PFSK-1 (cell line): ENCODE measurements around the gene SLC38A3.

Experiments used
- FOXP2 ChIP-seq: optimal IDR thresholded peaks from 2 replicates; pipeline ENCODE3; 2011; ENCODE audit warnings: borderline replicate concordance, control low read depth, inconsistent platforms; ENCODE audit not compliant: insufficient read depth; ENCODE audit errors: extremely low read length, extremely low read depth
- POLR2AphosphoS5 ChIP-seq: IDR thresholded peaks from 2 replicates; pipeline ENCODE4 v1.6.1; 2012; ENCODE audit warnings: low read depth, mild to moderate bottlenecking, control low read depth, low read length, moderate library complexity
- REST ChIP-seq, 2 experiments: IDR thresholded peaks; 2 replicates each; pipeline versions ENCODE4 v1.6.1 to v1.8.0; 2011 to 2012; ENCODE audit warnings: low read depth in 2 of 2, low read length in 2 of 2, control low read depth in 1 of 2, inconsistent platforms in 1 of 2, mild to moderate bottlenecking in 1 of 2, moderate library complexity in 1 of 2; ENCODE audit not compliant: insufficient read depth in 1 of 2
- SIN3A ChIP-seq: IDR thresholded peaks from 2 replicates; pipeline ENCODE4 v1.6.1; 2012; ENCODE audit warnings: mild to moderate bottlenecking, low read length, moderate library complexity, borderline replicate concordance; ENCODE audit not compliant: insufficient read depth
- TAF1 ChIP-seq: IDR thresholded peaks from 2 replicates; pipeline ENCODE4 v1.6.1; 2012; ENCODE audit warnings: low read length, control low read depth, borderline replicate concordance; ENCODE audit not compliant: insufficient read depth

SLC38A3 gene

GRCh38 chr3:50224639-50225038 lies 19.6 kb downstream of the SLC38A3 start:
- no peak for TF ChIP-seq TAF1
- no peak for TF ChIP-seq POLR2AphosphoS5
- TF ChIP-seq SIN3A: no peak
- TF ChIP-seq FOXP2: no peak
- no peak for TF ChIP-seq REST (IDR thresholded peaks at IDR 0.05; ENCODE audit: insufficient read depth in 1 of 2, low read depth in 2 of 2, low read length in 2 of 2)

GRCh38 chr3:50226888-50227389 lies 21.9 kb downstream of the SLC38A3 start:
- no peak for TF ChIP-seq TAF1
- TF ChIP-seq REST (IDR thresholded peaks at IDR 0.05; ENCODE audit: insufficient read depth in 1 of 2, low read depth in 2 of 2, low read length in 2 of 2): no peak
- TF ChIP-seq FOXP2: no peak
- TF ChIP-seq POLR2AphosphoS5: no peak
- TF ChIP-seq SIN3A: no peak

GRCh38 chr3:50227390-50228183 lies 22.5 kb downstream of the SLC38A3 start:
- TF ChIP-seq FOXP2 (peak; percentile 73), SIN3A (0 out of 2 replicates have a peak, but pooled peaks have one; percentile 57), POLR2AphosphoS5 (peak; percentile 58; the same call in 1 of the 2 replicates), REST (IDR thresholded peaks at IDR 0.05; ENCODE audit: insufficient read depth in 1 of 2, low read depth in 2 of 2, low read length in 2 of 2) (no peak)

- TF ChIP-seq TAF1: no peak
- no peak for TF ChIP-seq FOXP2
- no peak for TF ChIP-seq POLR2AphosphoS5
- TF ChIP-seq SIN3A: no peak
- no peak for TF ChIP-seq REST (IDR thresholded peaks at IDR 0.05; ENCODE audit: insufficient read depth in 1 of 2, low read depth in 2 of 2, low read length in 2 of 2)
Observed at GRCh38 chr3:50229490-50229889, 24.4 kb downstream of the SLC38A3 start.
